Measurements from ENCODE around the gene MACROH2A2. TPM values are rescaled to one million over a fixed set of nuclear protein-coding genes. Genes with fewer than 3 reads are reported as not detected.

MACROH2A2 gene
- total and polyA plus RNA-seq, 10 of the 15 experiments (the other 5 are each of a cell fraction or from before 2014, with no cell fraction given), result 0.14 to 0.24 TPM; not detected in 8

DNA sequence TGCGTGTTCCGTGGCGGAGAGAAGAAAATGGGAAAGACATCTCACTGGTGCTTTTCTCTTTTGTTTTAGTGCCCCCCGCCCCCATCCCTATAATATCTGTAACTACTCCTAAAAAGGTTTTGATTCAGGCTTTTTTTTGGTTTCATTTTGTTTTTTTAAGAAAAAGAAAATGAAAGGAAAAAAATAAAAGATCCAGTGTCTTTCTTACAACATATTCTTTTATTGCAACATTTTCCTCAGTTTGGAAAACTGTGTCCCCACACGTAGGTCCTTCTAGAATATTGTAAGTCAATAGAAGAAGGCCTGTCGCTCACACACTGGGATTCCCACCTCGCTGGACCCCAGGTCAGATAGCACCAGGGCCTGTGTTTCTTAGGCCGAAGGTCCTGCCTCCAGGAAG is 59.4 kb downstream of the MACROH2A2 start (continued):
- TF ChIP-seq RELB (IDR thresholded peaks at IDR 0.05; ENCODE audit: low read depth), result no peak

- FAIRE-seq (no peak), DNase-seq (ENCODE audit: low read depth, low spot score) (no peak), ATAC-seq (no peak)
- in situ Hi-C loops (cut with MboI) (no loop called here), intact Hi-C loops (cut with micrococcal nuclease; ENCODE audit: unreplicated experiment) (no loop called here)
- SMC1A ChIA-PET (ENCODE audit: uncharacterized antibody, unreplicated experiment), result interaction anchor here (1.1 to 4.9 kb wide), 8 partner anchors 8 to 249 kb away, joined by 6 to 42 read pairs (median 10); partner anchors contain the start of gene TYSND1
- 91% methylated on average over 15 of the region's 15 CpGs for WGBS (ENCODE audit: insufficient coverage, insufficient replicate concordance, low lambda C conversion rate, missing lambda C conversion rate)
- no peak overlapping the region for H3K9ac ChIP-seq (ENCODE audit: control insufficient read depth, insufficient read depth, low read length)
- no peaks in the 10 kb centered on the region for H3K4me1 ChIP-seq (ENCODE audit: control insufficient read depth, insufficient read depth, low read length)
- TF ChIP-seq ZNF384 (IDR thresholded peaks at IDR 0.05; ENCODE audit: borderline replicate concordance, low read depth, low read length) (no peak), MTA2 (IDR thresholded peaks at IDR 0.05; ENCODE audit: low read depth) (no peak)
- H3K9me3 ChIP-seq (replicated peaks; ENCODE audit: control insufficient read depth, insufficient read depth, low read length), result no peaks in the 10 kb centered on the region
- peaks cover 26 to 29% of the 10 kb centered on the region in 2 experiments for H3K36me3 ChIP-seq (ENCODE audit: control insufficient read depth in 2 of 2, insufficient read depth in 2 of 2, low read length in 1 of 2)
- no peak overlapping the region for H2AFZ ChIP-seq (ENCODE audit: control insufficient read depth, low read depth, low read length)
- H3K4me2 ChIP-seq (ENCODE audit: control insufficient read depth, insufficient read depth), result no peak overlapping the region
- H3K27ac ChIP-seq (ENCODE audit: control insufficient read depth, insufficient read depth), result no peak overlapping the region
- BruUV-seq (replicated peaks), result no TSS peak
- H3K27me3 ChIP-seq (replicated peaks in 1 of 2; ENCODE audit: control insufficient read depth in 2 of 2, insufficient read depth in 2 of 2, low read length in 1 of 2), result no peaks in the 10 kb centered on the region
- POLR2A ChIA-PET, result interaction anchor here (1.2 kb wide), 1 partner anchor 31 kb away, joined by 9 read pairs; the partner anchor contains the start of gene TYSND1
- H3K4me3 ChIP-seq, result no peak overlapping the region
- no peaks in the 10 kb centered on the region for H3K79me2 ChIP-seq (ENCODE audit: control insufficient read depth, insufficient read depth, low read length)
- RAD21 ChIA-PET (ENCODE audit: unreplicated experiment), result interaction anchor here (1.6 to 5.1 kb wide), 3 partner anchors 8 to 249 kb away, joined by 7 to 46 read pairs (median 20); partner anchors contain the start of gene TYSND1
- H4K20me1 ChIP-seq (ENCODE audit: control insufficient read depth, insufficient read depth), result no peaks in the 10 kb centered on the region
- CTCF ChIA-PET, result interaction anchor here (0.5 to 8.4 kb wide), 23 partner anchors 7 to 312 kb away, joined by 3 to 173 read pairs (median 8); partner anchors contain the start of gene TYSND1
Measured at GRCh38 chr10:70114902-70115301, 62.3 kb downstream of the MACROH2A2 start.

Measured in GM12878 (cell line).